Gastrocnemius medialis (tissue), 4 donors: Measurements from ENCODE around the gene ALX3.

Experiments
- POLR2A ChIP-seq, 2 donors: fragments of 450-650 bp; IDR thresholded peaks; one replicate each; pipeline ENCODE4 v1.6.1; 2017; ENCODE audit warnings: antibody characterized with exemption in 2 of 2, mild to moderate bottlenecking in 2 of 2, moderate library complexity in 2 of 2
- TF ChIP-seq, protein P1 (sequence below), 5 experiments: fragments of 450-650 bp in 3 of 5; fragments of 200-600 bp in 2 of 5; sonication (generic) in 2 of 5; IDR thresholded peaks in 4 of 5; conservative IDR thresholded peaks in 1 of 5; 1 replicate in 4 of 5; 2 replicates in 1 of 5; pipeline ENCODE4 v1.5.1; 2016 to 2019; ENCODE audit warnings: antibody characterized with exemption in 5 of 5, mild to moderate bottlenecking in 3 of 5, moderate library complexity in 3 of 5

DNA sequence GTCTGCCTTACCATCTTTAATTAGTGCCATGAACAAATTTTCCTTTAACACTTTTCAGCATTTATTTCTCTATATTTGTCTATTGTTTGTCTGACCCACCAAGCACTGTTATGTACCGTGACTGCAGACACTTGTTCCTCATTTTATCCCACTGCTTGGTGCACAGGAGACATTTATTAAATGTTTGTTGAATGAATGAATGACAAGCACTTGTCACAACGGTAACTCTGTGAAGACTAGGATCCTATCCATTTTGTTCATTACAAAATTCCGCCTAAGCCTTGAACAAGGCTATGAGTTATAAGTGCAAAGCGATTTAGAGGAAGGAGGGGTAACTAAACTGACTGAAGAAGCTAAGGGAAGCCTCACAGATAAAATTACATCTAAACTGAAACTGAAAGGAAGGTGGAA is 36.4 kb downstream of the ALX3 start:
- TF ChIP-seq, protein P1, sequence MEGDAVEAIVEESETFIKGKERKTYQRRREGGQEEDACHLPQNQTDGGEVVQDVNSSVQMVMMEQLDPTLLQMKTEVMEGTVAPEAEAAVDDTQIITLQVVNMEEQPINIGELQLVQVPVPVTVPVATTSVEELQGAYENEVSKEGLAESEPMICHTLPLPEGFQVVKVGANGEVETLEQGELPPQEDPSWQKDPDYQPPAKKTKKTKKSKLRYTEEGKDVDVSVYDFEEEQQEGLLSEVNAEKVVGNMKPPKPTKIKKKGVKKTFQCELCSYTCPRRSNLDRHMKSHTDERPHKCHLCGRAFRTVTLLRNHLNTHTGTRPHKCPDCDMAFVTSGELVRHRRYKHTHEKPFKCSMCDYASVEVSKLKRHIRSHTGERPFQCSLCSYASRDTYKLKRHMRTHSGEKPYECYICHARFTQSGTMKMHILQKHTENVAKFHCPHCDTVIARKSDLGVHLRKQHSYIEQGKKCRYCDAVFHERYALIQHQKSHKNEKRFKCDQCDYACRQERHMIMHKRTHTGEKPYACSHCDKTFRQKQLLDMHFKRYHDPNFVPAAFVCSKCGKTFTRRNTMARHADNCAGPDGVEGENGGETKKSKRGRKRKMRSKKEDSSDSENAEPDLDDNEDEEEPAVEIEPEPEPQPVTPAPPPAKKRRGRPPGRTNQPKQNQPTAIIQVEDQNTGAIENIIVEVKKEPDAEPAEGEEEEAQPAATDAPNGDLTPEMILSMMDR (IDR thresholded peaks at IDR 0.05 in 4 of 5, conservative IDR thresholded peaks at IDR 0.05 in 1 of 5): no peak
- TF ChIP-seq POLR2A (IDR thresholded peaks at IDR 0.05): no peak
